Heart right ventricle (tissue), 16 donors: ENCODE results near the gene PAF1. TPM values are rescaled to one million over a fixed set of nuclear protein-coding genes. Genes with fewer than 3 reads are reported as not detected.

Source experiments
- ATAC-seq, 8 donors: fragments of 200-7000 bp; cut with Tn5 transposase; one replicate each; pipeline ENCODE4 v1.9.1; 2020; ENCODE audit warnings: mild to moderate bottlenecking in 8 of 8, moderate library complexity in 8 of 8, moderate number of reproducible peaks in 1 of 8
- DNase-seq, 2 donors: peaks; one replicate each; pipeline ENCODE4 v3.0.0-alpha.2; 2020
- H3K27ac ChIP-seq, 10 donors: fragments of 200-600 bp; sonication (generic) in 2 of 10; one replicate each; pipeline versions ENCODE4 v1.5.0 to v1.8.0; 2020 to 2022; ENCODE audit warnings: mild to moderate bottlenecking in 3 of 10
- H3K27me3 ChIP-seq, 7 donors: fragments of 200-600 bp; one replicate each; pipeline ENCODE4 v1.8.0; 2021 to 2022; ENCODE audit warnings: mild to moderate bottlenecking in 2 of 7
- H3K36me3 ChIP-seq, 9 donors: fragments of 200-600 bp; sonication (generic) in 1 of 9; one replicate each; pipeline versions ENCODE4 v1.5.0 to v1.8.0; 2020 to 2022; ENCODE audit warnings: mild to moderate bottlenecking in 2 of 9
- H3K4me1 ChIP-seq, 9 donors: fragments of 200-600 bp; sonication (generic) in 1 of 9; one replicate each; pipeline versions ENCODE4 v1.5.0 to v1.8.0; 2020 to 2022; ENCODE audit warnings: mild to moderate bottlenecking in 4 of 9
- H3K4me3 ChIP-seq, 10 donors: fragments of 200-600 bp; sonication (generic) in 2 of 10; one replicate each; pipeline versions ENCODE4 v1.5.0 to v1.8.0; 2020 to 2022; ENCODE audit warnings: mild to moderate bottlenecking in 7 of 10, moderate library complexity in 2 of 10
- H3K9me3 ChIP-seq, 11 donors: fragments of 200-600 bp in 10 of 11; sonication (generic) in 2 of 11; one replicate each; pipeline versions ENCODE4 v1.5.0 to v1.8.0; 2013 to 2022; ENCODE audit warnings: mild to moderate bottlenecking in 2 of 11, control low read depth in 1 of 11, moderate library complexity in 1 of 11
- CTCF ChIP-seq, 9 donors: fragments of 200-600 bp; sonication (generic) in 2 of 9; IDR thresholded peaks; one replicate each; pipeline versions ENCODE4 v1.5.0 to v1.8.0; 2021 to 2022; ENCODE audit warnings: antibody characterized with exemption in 9 of 9, mild to moderate bottlenecking in 5 of 9, moderate library complexity in 1 of 9
- WGBS, 2 donors: extraction: QIAGEN DNeasy Blood & Tissue Kit; methylation state at CpG; one replicate each; pipeline ENCODE4 v1.1.7; 2013; ENCODE audit warnings: inconsistent platforms in 1 of 2; 5-methylcytosine and 5-hydroxymethylcytosine counted together
- intact Hi-C, 10 donors: fragments of 100-400 bp; cut with DNase I; formaldehyde crosslinking; loops; one replicate each; pipeline versions ENCODE4 v1.11.1 to v1.14.2; 2022
- polyA plus RNA-seq, 2 donors: library from polyadenylated mRNA; stranded (reverse); fragments of 200-250 nt; gene quantifications; one replicate each; pipeline ENCODE4 v1.2.3, GENCODE V29; 2013
- total RNA-seq, 10 donors: library from RNA; stranded (reverse); fragmentation: NEBNext Ultra II Directional in 3 of 10; extraction: Animal tissue kit (Norgen Biotek cat#: 25700) in 3 of 10; gene quantifications; one replicate each; pipeline versions ENCODE4 v1.2.1 to v1.2.4, GENCODE V29; 2021 to 2023
- donor health status: Arrhythmogenic right ventricular cardiomyopathy.
- donor health status: ischemic (EF 13 %, LVEDD 7.1; RV severe dilation, severe dysfunction).
- donor health status: healthy with polysubstance abuse.
- donor health status: DM: no; HTN: yes; CAD: no.
- donor health status: DM: no; HTN: no; CAD: no.
- donor health status: ischemic (EF 25% LVEDD 6.9; RV normal size, moderate dysfunction).
- donor health status: ischemic (EF 25% LVEDD 5.7; RV mildly dilated, moderate dysfunction).
- donor health status: healthy.
- donor health status: DM: yes; HTN: yes; CAD: no.
- donor health status: Ischemic cardiomyopathy.
- donor health status: ischemic (EF 35%, LVEDD 5.7; RV mildly dilated, moderate dysfunction).
- donor health status: nonischemic (EF 11% LVEDD 7.7; RV severe dilation, severe dysfunction).
- donor health status: DM: yes; HTN: yes; CAD: no.
- donor health status: PGD.
- donor health status: ischemic (EF 29% LVEDD 5.4; RV normal size, mild dysfunction).
- donor health status: nonischemic (EF 23%, LVEDD 6.1; RV moderate dilation, normal function).

PAF1 gene
- total and polyA plus RNA-seq, 12 donors = 24.1 to 48.2 (median 38.8) TPM

DNA sequence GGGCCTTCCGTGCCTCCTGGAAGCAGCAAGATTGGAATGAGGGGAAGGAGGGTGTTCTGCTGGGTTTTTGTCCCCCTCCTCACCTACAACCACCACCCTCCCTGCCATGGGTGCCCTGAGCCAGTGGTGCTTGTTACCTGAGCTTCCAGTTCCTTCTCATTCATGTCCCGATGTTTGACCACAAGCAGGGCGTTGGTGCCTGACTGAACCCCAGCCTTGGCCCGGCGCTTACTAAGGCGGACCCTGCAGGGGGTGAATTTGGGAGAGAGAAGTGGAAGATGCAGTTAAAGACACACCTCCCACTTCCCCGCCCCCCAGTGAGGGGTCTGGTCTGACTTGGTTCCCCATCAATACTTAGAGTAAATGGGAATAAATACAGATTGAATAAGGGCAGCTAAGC is 4.3 kb downstream of the PAF1 start:
- no peak for ATAC-seq
- no peak overlapping the region for H3K4me3 ChIP-seq
- H3K27ac ChIP-seq = no peak overlapping the region
- WGBS, 2 donors = 88 to 90% methylated on average over 7 of the region's 7 CpGs
- intact Hi-C loops = loop anchor here in 1 of 10 donors (5.0 kb wide), 1 partner anchor 44 kb away; the partner anchor contains the start of gene SAMD4B
- H3K27me3 ChIP-seq = no peaks in the 10 kb centered on the region
- no peak for TF ChIP-seq CTCF (IDR thresholded peaks at IDR 0.05)
- H3K4me1 ChIP-seq = peaks cover 8 to 15% (median 11%) of the 10 kb centered on the region in 9 donors
- H3K36me3 ChIP-seq = peaks cover 0 to 83% (median 67%) of the 10 kb centered on the region in 9 donors
- no peak for DNase-seq
- no peaks in the 10 kb centered on the region for H3K9me3 ChIP-seq

DNA sequence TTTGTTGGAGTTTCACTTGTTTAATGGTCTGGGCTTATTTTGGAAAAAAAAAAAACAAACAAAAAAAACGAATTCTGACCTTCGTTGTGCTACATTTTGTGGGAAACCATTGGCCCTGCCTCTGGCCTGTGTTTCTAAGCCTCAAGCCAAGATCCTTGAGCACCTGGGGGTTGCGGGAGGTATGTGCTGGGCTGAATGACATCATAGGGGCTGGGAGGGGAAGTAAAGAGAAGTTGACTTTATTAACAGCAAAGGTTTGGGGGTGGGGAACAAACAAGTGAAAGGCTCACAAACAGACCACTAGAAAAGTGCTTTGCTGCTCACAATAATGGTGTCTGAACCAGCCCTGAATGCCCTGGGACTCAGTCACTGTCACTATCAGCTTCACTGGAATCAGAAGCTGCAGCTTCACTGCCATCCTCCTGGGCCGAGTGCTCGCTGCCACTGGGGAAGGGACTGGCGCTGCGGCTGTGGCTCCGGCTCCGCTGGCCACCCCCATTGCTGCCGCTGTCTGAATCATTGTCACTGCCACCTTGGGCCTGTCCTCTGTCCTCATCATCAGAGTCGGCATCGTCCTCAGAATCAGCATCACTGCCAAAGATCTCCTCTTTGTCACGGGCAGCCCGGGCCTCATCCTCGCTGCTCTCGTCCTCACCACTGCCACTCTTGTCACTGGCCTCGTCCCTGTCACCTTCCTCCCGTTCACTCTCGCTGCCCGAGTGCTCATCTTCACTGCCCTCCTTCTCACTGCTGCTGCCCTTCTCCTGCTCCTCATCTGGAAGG is 5.1 kb downstream of the PAF1 start:
- H3K4me3 ChIP-seq = no peak overlapping the region
- intact Hi-C loops = loop anchor here in 1 of 10 donors (5.0 kb wide), 1 partner anchor 44 kb away; the partner anchor contains the start of gene SAMD4B
- DNase-seq (no peak), ATAC-seq (no peak)
- no peak overlapping the region for H3K27ac ChIP-seq
- peaks cover 0 to 90% (median 75%) of the 10 kb centered on the region in 9 donors for H3K36me3 ChIP-seq
- peaks cover 6 to 14% (median 10%) of the 10 kb centered on the region in 9 donors for H3K4me1 ChIP-seq
- WGBS, 2 donors = 82 to 83% methylated on average over 20 of the region's 20 CpGs
- TF ChIP-seq CTCF (IDR thresholded peaks at IDR 0.05) = no peak
- H3K27me3 ChIP-seq = no peaks in the 10 kb centered on the region
- H3K9me3 ChIP-seq = no peaks in the 10 kb centered on the region

GRCh38 chr19:39384839-39385568 is 5.9 kb downstream of the PAF1 start:
- no peak overlapping the region for H3K4me3 ChIP-seq
- ATAC-seq (no peak), DNase-seq (no peak)
- H3K27me3 ChIP-seq = no peaks in the 10 kb centered on the region
- 68 to 70% methylated on average over 9 of the region's 9 CpGs for WGBS, 2 donors
- H3K27ac ChIP-seq = no peak overlapping the region
- no peak for TF ChIP-seq CTCF (IDR thresholded peaks at IDR 0.05)
- intact Hi-C loops = loop anchor here in 1 of 10 donors (5.0 kb wide), 1 partner anchor 43 kb away; the partner anchor contains the start of gene SAMD4B
- H3K9me3 ChIP-seq = no peaks in the 10 kb centered on the region
- H3K4me1 ChIP-seq = peaks cover 2 to 9% (median 5%) of the 10 kb centered on the region in 9 donors
- peaks cover 4 to 98% (median 83%) of the 10 kb centered on the region in 9 donors for H3K36me3 ChIP-seq

DNA sequence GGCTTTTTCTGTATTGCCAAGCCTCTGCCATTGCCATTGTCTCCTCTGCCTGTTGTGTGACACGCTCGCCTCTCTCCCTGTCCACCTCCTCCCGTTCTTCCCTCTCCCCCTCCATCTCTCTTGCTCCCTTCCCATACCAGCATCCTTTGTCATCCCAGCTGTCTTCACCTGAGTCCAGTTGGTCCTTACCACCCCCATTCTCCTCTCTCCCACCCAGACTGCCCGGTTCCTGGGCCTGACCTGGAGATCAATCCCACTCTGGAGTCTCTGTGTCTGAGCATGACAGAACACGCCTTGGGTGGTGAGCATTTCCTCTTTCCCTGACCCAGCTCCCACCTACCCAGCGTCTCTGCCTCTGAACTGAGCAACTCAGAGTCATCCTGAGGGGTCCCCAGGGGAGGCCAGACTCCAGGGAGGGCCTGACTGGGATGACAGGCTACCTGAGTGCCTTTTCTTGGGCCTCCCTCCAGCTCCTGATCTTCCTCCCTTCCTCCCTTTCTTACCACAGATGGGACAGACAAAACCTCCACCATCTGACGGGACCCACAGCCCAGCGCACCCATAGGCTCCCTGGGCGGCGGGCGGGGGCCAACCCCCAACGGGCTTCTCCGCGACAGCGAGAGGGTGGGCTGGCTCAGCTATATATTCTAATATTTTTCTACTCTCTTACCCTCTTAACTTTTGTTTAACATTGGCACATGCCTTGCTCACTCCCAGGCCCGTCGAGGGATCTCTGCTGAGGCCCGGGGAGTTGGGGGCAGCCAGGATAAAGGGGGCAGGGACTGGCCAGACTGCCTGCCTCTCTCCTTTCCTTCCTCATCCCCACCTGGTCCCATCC is 7.7 kb downstream of the PAF1 start:
- DNase-seq = no peak
- Histone ChIP-seq H3K27ac (no peak overlapping the region), H3K36me3 (peaks cover 7 to 100% (median 89%) of the 10 kb centered on the region in 9 donors), H3K9me3 (no peaks in the 10 kb centered on the region), H3K4me1 (no peaks in the 10 kb centered on the region), H3K27me3 (no peaks in the 10 kb centered on the region), H3K4me3 (no peak overlapping the region)
- intact Hi-C loops = no loop called here
- peak in 1 of 8 donors; percentile 3 for ATAC-seq
- no peak for TF ChIP-seq CTCF (IDR thresholded peaks at IDR 0.05)
- 88 to 89% methylated on average over 18 of the region's 18 CpGs for WGBS, 2 donors
